PC-3 (cell line): ENCODE results near the gene ZNF780B.

ENCODE experiments used
- EZH2 ChIP-seq: fragments of 300-600 bp; sonication (generic); IDR thresholded peaks from one replicate; pipeline ENCODE4 v1.6.1; 2017; ENCODE audit warnings: antibody characterized with exemption, mild to moderate bottlenecking, low read length; ENCODE audit not compliant: unreplicated experiment
- EZH2phosphoT487 ChIP-seq: fragments of 300-600 bp; sonication (generic); IDR thresholded peaks from 2 replicates; pipeline ENCODE4 v1.6.1; 2018; ENCODE audit warnings: mild to moderate bottlenecking, antibody characterized with exemption, low read length, borderline replicate concordance
- TF ChIP-seq, protein P1 (sequence below): fragments of 300-600 bp; sonication (generic); conservative IDR thresholded peaks from 2 replicates; pipeline ENCODE4 v1.5.1; 2017; ENCODE audit warnings: antibody characterized with exemption, low read depth, mild to moderate bottlenecking, low read length

DNA sequence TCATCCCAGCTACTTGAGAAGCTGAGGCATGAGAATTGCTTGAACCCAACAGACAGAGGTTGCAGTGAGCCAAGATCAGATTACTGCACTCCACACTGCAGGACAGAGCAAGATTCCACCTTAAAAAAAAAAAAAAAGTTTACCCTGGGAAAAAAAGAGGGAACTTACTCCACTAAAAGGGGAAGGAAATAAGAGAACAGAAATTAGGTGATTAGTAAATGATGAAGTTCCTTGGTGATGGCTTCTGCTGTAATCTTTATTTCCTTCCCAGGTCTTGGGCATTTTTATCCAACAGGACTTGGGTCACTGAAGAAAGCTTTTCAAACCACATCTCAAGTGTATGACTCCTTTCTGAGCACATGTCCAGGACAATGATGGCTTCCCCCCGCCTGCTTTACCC, 25.4 kb upstream of the ZNF780B start:
- TF ChIP-seq, protein P1, sequence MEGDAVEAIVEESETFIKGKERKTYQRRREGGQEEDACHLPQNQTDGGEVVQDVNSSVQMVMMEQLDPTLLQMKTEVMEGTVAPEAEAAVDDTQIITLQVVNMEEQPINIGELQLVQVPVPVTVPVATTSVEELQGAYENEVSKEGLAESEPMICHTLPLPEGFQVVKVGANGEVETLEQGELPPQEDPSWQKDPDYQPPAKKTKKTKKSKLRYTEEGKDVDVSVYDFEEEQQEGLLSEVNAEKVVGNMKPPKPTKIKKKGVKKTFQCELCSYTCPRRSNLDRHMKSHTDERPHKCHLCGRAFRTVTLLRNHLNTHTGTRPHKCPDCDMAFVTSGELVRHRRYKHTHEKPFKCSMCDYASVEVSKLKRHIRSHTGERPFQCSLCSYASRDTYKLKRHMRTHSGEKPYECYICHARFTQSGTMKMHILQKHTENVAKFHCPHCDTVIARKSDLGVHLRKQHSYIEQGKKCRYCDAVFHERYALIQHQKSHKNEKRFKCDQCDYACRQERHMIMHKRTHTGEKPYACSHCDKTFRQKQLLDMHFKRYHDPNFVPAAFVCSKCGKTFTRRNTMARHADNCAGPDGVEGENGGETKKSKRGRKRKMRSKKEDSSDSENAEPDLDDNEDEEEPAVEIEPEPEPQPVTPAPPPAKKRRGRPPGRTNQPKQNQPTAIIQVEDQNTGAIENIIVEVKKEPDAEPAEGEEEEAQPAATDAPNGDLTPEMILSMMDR = no peak
- TF ChIP-seq EZH2phosphoT487 = no peak
- TF ChIP-seq EZH2 = no peak
